T-helper 1 cell treated with Interleukin-12 subunit alpha and Interleukin-12 subunit beta and Interleukin-4 antibody, amounts not matched to agents 30 ng/mL and 1 ng/mL, for 36 hours (primary cell): Measurements from ENCODE around the gene CTR9. TPM values are rescaled to one million over a fixed set of nuclear protein-coding genes. Genes with fewer than 3 reads are reported as not detected.

Source experiments
- intact Hi-C: fragments of 100-400 bp; cut with micrococcal nuclease; formaldehyde crosslinking; loops from one replicate; pipeline ENCODE4 v1.15.1; 2024
- total RNA-seq: library from RNA; stranded (reverse); gene quantifications from 2 replicates; pipeline ENCODE4 v1.2.3, GENCODE V29; 2022

Gene CTR9
- total RNA-seq, result 44.4 and 45.8 TPM in 2 replicates

DNA sequence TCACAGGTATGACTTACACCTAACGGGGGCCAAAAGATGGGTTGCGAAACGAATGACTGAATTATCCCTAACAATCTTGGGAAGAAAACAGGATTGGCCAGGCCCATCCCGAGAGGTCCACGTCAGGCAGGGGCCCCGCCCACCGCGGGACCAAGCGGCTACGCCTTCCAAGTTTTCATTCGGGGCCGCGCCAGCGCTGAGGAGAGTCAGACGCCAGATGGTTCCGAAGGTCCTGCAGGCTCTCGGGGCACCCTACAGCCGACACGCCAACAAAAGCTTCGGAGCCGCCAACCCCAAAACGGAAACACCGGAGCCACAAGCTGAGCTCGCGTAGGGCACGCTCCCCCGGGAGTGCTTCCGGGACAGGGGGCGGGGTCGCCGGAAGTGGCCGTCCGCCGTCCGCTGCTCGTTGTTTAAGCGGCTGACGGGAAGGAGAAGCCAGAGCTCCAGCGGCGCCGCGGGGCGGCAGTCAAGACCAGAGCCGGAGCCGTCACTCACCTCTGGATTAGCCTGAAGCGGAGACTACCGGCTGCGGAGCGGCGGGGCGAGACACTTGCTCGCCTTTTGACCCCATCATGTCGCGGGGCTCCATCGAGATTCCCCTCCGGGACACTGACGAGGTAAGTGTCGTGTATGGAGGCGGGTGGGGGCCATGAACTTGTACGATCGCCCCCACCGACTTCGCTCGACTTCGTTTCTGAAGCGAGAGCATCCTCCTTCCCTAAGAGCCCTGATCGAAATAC is at the start of gene CTR9:
Gene CTR9 (plus strand): TSS at position 409 of the 743 bp plus-strand sequence. CDS start 167 bp downstream, at position 576.
- intact Hi-C loops, result loop anchor here (1.0 to 10.0 kb wide), 7 partner anchors 58 to 1286 kb away; partner anchors contain the start of genes RNF141, ZBED5 and ZNF143

GRCh38 chr11:10701982-10702381 is 49.1 kb upstream of the CTR9 start:
- intact Hi-C loops, result no loop called here

DNA sequence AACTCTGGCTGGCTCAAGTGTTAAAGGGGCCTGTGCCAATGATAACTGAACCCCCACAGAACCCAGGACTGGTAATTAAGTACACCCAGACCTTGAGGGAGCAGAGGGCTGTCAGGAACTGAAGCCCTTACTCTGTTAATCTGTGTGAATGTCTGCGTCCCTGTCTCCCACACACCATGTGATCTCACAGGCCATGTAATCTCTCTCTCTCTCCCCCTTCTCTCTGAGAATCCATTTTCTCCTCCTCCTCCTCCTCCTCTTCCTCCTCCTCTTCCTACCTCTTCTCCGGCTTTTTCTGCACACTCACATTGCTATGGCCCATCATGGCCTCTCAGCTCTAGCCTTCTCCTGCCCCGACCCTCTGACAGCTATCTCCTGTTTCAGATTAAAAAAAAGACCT is 42.9 kb upstream of the CTR9 start:
- intact Hi-C loops, result no loop called here

DNA sequence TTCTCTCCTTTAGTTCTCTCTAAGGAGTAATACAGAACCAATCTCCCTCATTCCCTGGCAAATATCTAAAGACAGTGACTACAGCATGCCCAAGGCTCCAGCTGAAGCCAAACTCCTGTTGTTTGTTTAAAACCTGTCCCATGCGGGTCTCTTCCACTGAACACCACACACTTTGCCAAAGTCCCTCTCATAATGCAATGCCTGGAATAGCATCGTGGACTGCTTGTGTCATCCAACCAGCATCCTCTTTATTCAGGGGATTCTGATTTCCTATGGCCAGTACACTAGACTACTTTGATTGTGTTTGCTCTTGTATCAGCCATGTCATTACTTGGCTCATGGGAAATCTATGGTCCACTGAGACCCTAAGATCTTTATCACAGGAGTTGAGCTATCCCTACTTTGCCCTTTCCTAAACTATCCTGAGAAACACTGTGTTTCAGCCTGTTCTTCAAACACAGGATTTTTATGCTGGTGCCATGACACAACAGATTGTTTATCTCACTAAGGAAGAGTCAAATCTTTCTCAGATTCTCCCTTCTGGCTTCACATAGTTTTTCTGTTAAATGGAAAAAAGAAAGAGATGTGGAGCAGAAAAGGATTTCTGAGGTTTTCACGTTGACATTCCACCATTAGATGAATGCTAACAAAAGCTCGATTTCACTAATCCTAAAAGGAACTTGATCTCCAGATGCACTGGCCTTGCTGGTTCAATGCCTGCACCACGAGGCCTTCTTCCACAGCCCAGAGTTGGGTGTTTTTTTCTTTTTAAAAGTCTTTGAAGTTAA is 41.6 kb upstream of the CTR9 start:
- intact Hi-C loops, result no loop called here

DNA sequence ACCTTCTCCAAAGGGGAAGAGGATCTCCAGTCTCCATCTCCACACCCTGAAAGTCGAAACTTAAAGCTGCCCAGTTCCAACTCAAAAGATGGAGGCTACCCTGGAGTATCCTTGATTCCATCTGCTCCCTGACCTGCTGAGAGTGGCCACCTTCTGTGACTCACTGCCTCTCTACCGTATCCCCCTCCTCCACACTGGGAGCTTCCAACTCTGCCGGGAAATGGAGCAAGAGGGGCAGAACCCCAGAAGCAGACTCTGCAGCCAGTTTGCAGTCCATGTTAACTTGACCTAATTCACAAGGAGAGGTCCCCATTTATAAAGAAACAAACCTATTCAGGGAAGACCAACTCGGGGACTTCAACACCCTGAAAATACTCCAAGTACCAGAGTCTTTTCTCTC is 35.5 kb upstream of the CTR9 start:
- intact Hi-C loops, result no loop called here

GRCh38 chr11:10716122-10716521 is 34.9 kb upstream of the CTR9 start:
- intact Hi-C loops, result no loop called here

DNA sequence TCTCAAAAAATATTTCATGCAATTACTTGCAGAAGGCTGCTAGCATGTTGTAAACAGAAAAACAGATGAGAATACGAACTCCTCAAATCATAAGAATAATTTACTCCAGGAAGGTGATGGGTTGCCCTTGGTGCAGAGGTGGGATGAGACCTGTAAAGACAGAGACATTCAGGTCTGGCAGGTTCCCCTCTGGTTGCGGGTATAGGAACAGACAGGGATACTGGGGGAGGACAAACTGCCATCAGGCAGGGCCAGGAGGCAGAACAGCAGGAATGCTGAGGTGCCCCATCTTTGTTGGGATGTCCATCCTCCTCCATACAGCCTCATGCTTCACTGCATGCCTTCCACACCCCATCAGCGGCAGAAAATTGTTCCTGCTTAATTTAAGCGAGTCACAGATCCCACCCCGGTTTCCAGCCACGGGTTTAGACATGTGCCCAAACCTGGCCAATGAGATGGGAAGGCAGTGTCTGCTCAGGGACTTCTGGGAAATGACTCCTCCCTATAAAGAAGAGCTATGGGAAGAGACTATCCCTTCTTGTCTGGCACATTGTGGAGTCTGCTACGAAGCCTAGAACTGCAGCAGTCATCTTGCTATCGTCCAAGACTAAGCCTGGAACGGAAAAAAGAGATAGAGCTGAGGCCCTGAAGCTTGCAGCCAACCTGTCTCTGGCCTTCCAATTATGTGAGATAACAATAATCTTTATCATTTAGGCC is 34.3 kb upstream of the CTR9 start:
- intact Hi-C loops, result no loop called here

DNA sequence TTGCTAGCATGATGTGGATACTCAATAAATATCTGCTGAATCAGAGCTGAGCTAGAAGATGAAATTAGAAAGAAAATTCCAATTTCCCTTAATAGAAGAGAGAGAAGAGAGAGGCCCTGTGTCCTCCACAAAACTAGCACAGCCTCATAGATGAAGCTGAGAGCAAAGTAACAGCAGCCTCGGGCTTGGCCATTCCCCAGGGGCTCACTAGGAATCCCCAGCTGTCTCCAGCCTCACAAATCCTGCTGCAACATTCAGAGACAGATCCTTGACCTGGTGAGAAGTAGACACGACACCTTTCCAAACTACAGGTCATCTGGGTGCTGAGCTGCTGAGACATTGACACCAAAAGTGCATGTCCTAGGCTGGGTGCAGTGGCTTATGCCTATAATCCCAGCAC is 31.4 kb upstream of the CTR9 start:
- intact Hi-C loops, result no loop called here

DNA sequence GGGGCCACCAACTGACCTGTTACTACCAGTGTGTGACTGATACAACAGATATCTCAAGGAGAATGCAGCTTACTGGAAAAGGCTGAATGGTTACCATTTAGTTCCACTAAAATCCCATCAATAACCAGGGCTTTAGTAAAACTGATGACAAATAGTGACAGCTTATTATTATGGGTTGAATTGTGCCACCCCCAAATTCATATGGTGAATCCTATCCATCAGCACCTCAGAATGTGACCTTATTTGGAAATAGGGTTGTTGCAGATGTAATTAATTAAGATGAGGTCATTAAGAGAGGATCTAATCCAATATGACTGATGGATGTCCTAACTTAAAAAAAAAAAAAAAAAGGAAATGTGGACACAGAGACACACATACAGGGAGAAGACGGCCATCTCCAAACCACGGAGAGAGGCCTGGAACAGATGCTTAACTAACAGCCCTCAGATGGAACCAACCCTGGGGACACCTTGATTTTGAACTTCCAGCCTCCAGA is 30.1 kb upstream of the CTR9 start:
- intact Hi-C loops, result no loop called here

DNA sequence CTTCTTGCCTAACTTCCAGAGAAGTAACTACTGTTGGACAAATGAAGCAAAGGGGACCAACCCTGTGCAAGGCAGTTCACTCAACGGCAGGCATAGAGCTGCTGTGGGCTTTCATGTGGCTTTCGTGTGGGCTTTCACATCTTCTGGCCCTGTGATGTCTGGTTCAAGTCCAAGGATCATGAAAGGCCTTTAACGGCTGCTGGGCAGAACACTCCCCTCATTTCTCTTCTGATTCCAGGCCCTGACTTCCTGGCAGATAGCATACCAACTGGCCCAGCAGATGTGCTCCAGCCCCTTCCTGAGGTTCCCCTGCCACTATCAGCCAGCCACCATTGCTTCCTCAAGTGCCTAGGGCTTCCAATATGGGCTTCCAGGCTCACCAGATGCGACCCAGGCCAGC is 28.7 kb upstream of the CTR9 start:
- intact Hi-C loops, result no loop called here

- intact Hi-C loops, result no loop called here
Observed at GRCh38 chr11:10725114-10725906, 25.7 kb upstream of the CTR9 start.

DNA sequence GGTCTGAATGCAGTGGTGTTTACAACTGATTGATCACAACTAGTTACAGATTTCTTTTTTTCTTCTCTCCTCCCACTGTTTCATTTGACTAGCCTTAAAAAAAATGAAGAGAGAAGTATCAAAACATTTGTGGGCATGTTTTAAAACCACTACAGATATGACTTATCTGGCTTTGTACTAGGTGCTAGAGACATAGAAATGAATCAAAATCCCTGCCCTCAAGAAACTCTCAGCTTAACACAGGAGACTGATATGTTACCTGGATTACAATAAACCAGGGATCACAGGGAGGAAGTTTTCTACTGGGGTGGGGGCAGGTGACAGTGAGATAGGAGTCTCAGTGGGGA is 25.2 kb upstream of the CTR9 start:
- intact Hi-C loops, result no loop called here

DNA sequence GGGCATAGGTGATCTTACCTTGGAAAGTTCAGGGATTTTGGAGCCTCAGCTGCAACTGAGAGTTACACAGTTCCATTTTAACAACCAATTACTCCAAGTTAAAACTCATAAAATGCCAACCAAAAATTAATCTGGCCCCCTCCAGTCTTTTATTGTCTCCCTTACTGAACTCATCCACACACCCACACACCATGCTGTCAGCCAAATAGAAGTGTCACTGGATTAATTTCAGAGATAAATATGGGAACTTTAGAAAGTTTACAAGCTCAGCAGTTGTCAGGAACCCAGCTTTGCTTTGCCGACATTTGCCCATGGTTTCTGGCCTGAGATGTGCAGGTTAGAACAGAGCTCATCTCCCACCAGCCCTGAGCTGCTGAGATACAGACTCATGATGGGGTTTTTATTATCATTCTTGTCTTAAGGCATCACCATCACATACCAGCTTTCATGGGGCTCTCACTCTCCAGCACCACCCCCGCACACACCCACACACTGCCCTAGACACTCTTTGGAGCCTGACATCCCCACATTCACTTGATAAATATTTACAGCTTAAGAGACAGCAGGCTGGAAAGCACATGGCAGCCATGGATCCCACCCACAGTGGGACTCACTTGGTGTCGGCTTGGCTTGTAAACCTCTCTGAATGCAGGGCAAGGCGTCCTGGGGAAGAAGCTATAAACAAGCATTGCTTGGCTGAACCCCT is 23.7 kb upstream of the CTR9 start:
- intact Hi-C loops, result no loop called here

- intact Hi-C loops, result no loop called here
Observed at GRCh38 chr11:10728154-10728553, 22.9 kb upstream of the CTR9 start.

GRCh38 chr11:10728789-10729472 is 22.1 kb upstream of the CTR9 start:
- intact Hi-C loops, result no loop called here

DNA sequence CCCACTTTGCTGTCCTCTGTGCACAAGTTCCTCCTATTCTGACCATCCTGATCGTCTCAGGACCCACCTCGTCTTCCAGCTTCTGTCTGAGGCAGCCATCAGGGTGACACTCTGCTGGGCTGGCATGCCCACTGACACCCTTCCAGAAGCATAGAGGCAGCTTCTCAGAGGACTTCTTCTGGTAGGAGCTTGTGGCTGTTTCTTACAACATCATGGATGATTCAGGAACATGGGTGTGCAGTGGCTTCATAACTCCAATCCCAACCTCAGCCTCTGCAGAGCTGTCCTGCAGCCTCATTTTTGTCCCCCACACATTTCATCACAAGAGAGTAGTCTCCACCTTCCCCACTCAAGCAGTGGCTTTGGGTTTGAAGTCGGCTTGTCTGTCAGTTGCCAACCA is 20.9 kb upstream of the CTR9 start:
- intact Hi-C loops, result loop anchor here (10.0 kb wide), 1 partner anchor 105 kb away; no protein-coding TSS in a partner anchor

- intact Hi-C loops, result loop anchor here (10.0 kb wide), 1 partner anchor 106 kb away; no protein-coding TSS in a partner anchor
Observed at GRCh38 chr11:10731064-10731680, 19.9 kb upstream of the CTR9 start.

GRCh38 chr11:10735481-10736475 is 15.3 kb upstream of the CTR9 start:
- intact Hi-C loops, result loop anchor here (1.0 to 10.0 kb wide), 8 partner anchors 81 to 528 kb away; partner anchors contain the start of genes ADM and RNF141
